ENCODE measurements around the gene OPALIN.

The OPALIN gene

GRCh38 chr10:96298362-96298761 is 60.4 kb downstream of the OPALIN start:
- no peak for DNase-seq (ENCODE audit: low spot score)

- no peak for DNase-seq (ENCODE audit: low spot score)
These were observed 61.3 kb downstream of the OPALIN start for GRCh38 chr10:96297486-96297885.

- no peak for DNase-seq (ENCODE audit: low spot score)
These were observed 63.3 kb downstream of the OPALIN start for GRCh38 chr10:96295475-96295874.

Measured in HuH-7 (cell line).